SK-N-SH treated with all-trans-retinoic acid at 6 μM for 48 hours (cell line): ENCODE measurements around the gene SCO2.

Source experiments
- ATAC-seq: fragments of 200-7000 bp; cut with Tn5 transposase; 3 replicates; pipeline ENCODE4 v1.9.1; 2020; ENCODE audit warnings: mild to moderate bottlenecking, moderate library complexity
- BACH2 ChIP-seq: fragments of 250-450 bp; sonication (Bioruptor Pico); IDR thresholded peaks from 2 replicates; pipeline ENCODE4 v1.9.0; 2021; ENCODE audit warnings: mild to moderate bottlenecking, borderline replicate concordance
- CREB5 ChIP-seq: fragments of 250-450 bp; sonication (Bioruptor Pico); IDR thresholded peaks from 2 replicates; pipeline ENCODE4 v1.5.1; 2020; ENCODE audit warnings: low read depth, mild to moderate bottlenecking, moderate library complexity
- CSDC2 ChIP-seq: fragments of 250-450 bp; sonication (Bioruptor Pico); IDR thresholded peaks from 2 replicates; pipeline ENCODE4 v1.5.0; 2020; ENCODE audit warnings: mild to moderate bottlenecking, moderate library complexity
- CSRNP3 ChIP-seq: fragments of 250-450 bp; sonication (Bioruptor Pico); IDR thresholded peaks from 2 replicates; pipeline ENCODE4 v1.5.1; 2021; ENCODE audit warnings: mild to moderate bottlenecking, moderate library complexity
- ESRRG ChIP-seq: fragments of 250-450 bp; sonication (Bioruptor Pico); IDR thresholded peaks from 2 replicates; pipeline ENCODE4 v1.6.1; 2021; ENCODE audit warnings: mild to moderate bottlenecking
- GLIS3 ChIP-seq: fragments of 250-450 bp; sonication (Bioruptor Pico); IDR thresholded peaks from 2 replicates; pipeline ENCODE4 v1.5.0; 2020; ENCODE audit warnings: mild to moderate bottlenecking, moderate library complexity
- ISL1 ChIP-seq: fragments of 250-450 bp; sonication (Bioruptor Pico); IDR thresholded peaks from 2 replicates; pipeline ENCODE4 v2.1.2; 2022; ENCODE audit warnings: mild to moderate bottlenecking, moderate library complexity
- PATZ1 ChIP-seq: fragments of 250-450 bp; sonication (Bioruptor Pico); IDR thresholded peaks from 2 replicates; pipeline ENCODE4 v1.8.0; 2020; ENCODE audit warnings: mild to moderate bottlenecking, moderate library complexity, borderline replicate concordance
- POU6F1 ChIP-seq: fragments of 250-450 bp; sonication (Bioruptor Pico); IDR thresholded peaks from 2 replicates; pipeline ENCODE4 v1.8.0; 2021; ENCODE audit warnings: low read depth, mild to moderate bottlenecking, moderate library complexity, borderline replicate concordance
- PPARA ChIP-seq: fragments of 250-450 bp; sonication (Bioruptor Pico); IDR thresholded peaks from 2 replicates; pipeline ENCODE4 v1.5.0; 2020; ENCODE audit warnings: mild to moderate bottlenecking, borderline replicate concordance
- RARB ChIP-seq: fragments of 250-450 bp; sonication (Bioruptor Pico); IDR thresholded peaks from 2 replicates; pipeline ENCODE4 v1.8.0; 2021; ENCODE audit warnings: mild to moderate bottlenecking, moderate library complexity
- SNAI2 ChIP-seq: fragments of 250-450 bp; sonication (Bioruptor Pico); IDR thresholded peaks from 2 replicates; pipeline ENCODE4 v1.5.0; 2020; ENCODE audit warnings: mild to moderate bottlenecking, moderate library complexity
- TCF4 ChIP-seq: fragments of 250-450 bp; sonication (Bioruptor Pico); IDR thresholded peaks from 2 replicates; pipeline ENCODE4 v1.8.0; 2021; ENCODE audit warnings: mild to moderate bottlenecking, moderate library complexity, borderline replicate concordance
- TOX ChIP-seq: fragments of 250-450 bp; sonication (Bioruptor Pico); IDR thresholded peaks from 2 replicates; pipeline ENCODE4 v1.8.0; 2021; ENCODE audit warnings: mild to moderate bottlenecking, moderate library complexity, borderline replicate concordance
- TSHZ2 ChIP-seq: fragments of 250-450 bp; sonication (Bioruptor Pico); IDR thresholded peaks from 2 replicates; pipeline ENCODE4 v1.5.0; 2020; ENCODE audit warnings: mild to moderate bottlenecking, moderate library complexity
- ZFP3 ChIP-seq: fragments of 250-450 bp; sonication (Bioruptor Pico); IDR thresholded peaks from 2 replicates; pipeline ENCODE4 v1.5.0; 2020; ENCODE audit warnings: mild to moderate bottlenecking, moderate library complexity
- ZFP30 ChIP-seq: fragments of 450-650 bp; formaldehyde crosslinking; IDR thresholded peaks from 2 replicates; pipeline ENCODE4 v1.5.0; 2022; ENCODE audit warnings: mild to moderate bottlenecking, moderate library complexity
- ZNF565 ChIP-seq: fragments of 450-650 bp; formaldehyde crosslinking; conservative IDR thresholded peaks from 2 replicates; pipeline ENCODE4 v1.5.0; 2020; ENCODE audit warnings: low read depth, mild to moderate bottlenecking, moderate library complexity
- ZNF8 ChIP-seq: fragments of 450-650 bp; formaldehyde crosslinking; IDR thresholded peaks from 2 replicates; pipeline ENCODE4 v1.5.0; 2020; ENCODE audit warnings: mild to moderate bottlenecking, moderate library complexity

SCO2 gene

GRCh38 chr22:50570861-50571260, 45.5 kb upstream of the SCO2 start:
- no peak for TF ChIP-seq TSHZ2 (CRISPR knock-in tag)
- no peak for TF ChIP-seq SNAI2 (CRISPR knock-in tag)
- no peak for TF ChIP-seq RARB (CRISPR knock-in tag)
- TF ChIP-seq CSRNP3 = no peak
- no peak for TF ChIP-seq GLIS3 (CRISPR knock-in tag)
- no peak for TF ChIP-seq CSDC2 (CRISPR knock-in tag)
- TF ChIP-seq ISL1 (CRISPR knock-in tag) = no peak
- no peak for TF ChIP-seq POU6F1 (CRISPR knock-in tag)
- no peak for TF ChIP-seq PPARA
- TF ChIP-seq ZNF8 (CRISPR knock-in tag) = no peak
- no peak for TF ChIP-seq PATZ1 (CRISPR knock-in tag)
- TF ChIP-seq ZFP30 (CRISPR knock-in tag) = no peak
- no peak for TF ChIP-seq CREB5 (CRISPR knock-in tag)
- no peak for ATAC-seq

- TF ChIP-seq PPARA (no peak), TOX (CRISPR knock-in tag) (no peak), SNAI2 (CRISPR knock-in tag) (no peak), ZFP3 (CRISPR knock-in tag) (no peak), TCF4 (CRISPR knock-in tag) (no peak), CSRNP3 (no peak), BACH2 (CRISPR knock-in tag) (no peak), RARB (CRISPR knock-in tag) (no peak), CREB5 (CRISPR knock-in tag) (no peak), TSHZ2 (CRISPR knock-in tag) (no peak), POU6F1 (CRISPR knock-in tag) (no peak), ZFP30 (CRISPR knock-in tag) (no peak), ESRRG (no peak), ZNF565 (CRISPR knock-in tag) (no peak)
- ATAC-seq = no peak
These were observed 44.6 kb upstream of the SCO2 start for GRCh38 chr22:50569896-50570535.
